H1 (cell line): ENCODE measurements around the gene SRGAP3. TPM values are rescaled to one million over a fixed set of nuclear protein-coding genes. Genes with fewer than 3 reads are reported as not detected.
A peak's percentile ranks its signal among the peaks of the same experiment; 100 is the strongest.

Source experiments
- CTCF ChIA-PET: fragments of 300-600 bp; sonication (Branson Sonifier 250); formaldehyde crosslinking; loops from one replicate; lab custom pipeline; 2021; ENCODE audit not compliant: partially characterized antibody; lab: Charles Lee
- POLR2A ChIA-PET: fragments of 300-600 bp; sonication (Branson Sonifier 250); formaldehyde crosslinking; loops from one replicate; lab custom pipeline; 2021; ENCODE audit warnings: inconsistent platforms; ENCODE audit not compliant: partially characterized antibody; lab: Charles Lee
- DNase-seq, 2 experiments: peaks; one replicate each; pipeline versions ENCODE4 v3.0.0 to v3.0.0-alpha.2; 2010 to 2022; ENCODE audit warnings: low spot score in 2 of 2, low read depth in 1 of 2, mixed read lengths in 1 of 2
- FAIRE-seq: peaks from 2 replicates; lab custom pipeline; 2011; peaks lifted over from hg19 to GRCh38; lab: Jason Lieb, UNC
- H2AFZ ChIP-seq: 2 replicates; pipeline ENCODE4 v1.8.1; 2012; ENCODE audit warnings: low read length, inconsistent platforms
- H2AK5ac ChIP-seq: 2 replicates; pipeline ENCODE4 v1.6.1; 2013; ENCODE audit warnings: low read depth, low read length
- H2BK120ac ChIP-seq: replicated peaks from 2 replicates; pipeline ENCODE3; 2013; ENCODE audit warnings: low read depth, low read length, inconsistent platforms
- H2BK12ac ChIP-seq: 2 replicates; pipeline ENCODE4 v1.6.1; 2013; ENCODE audit warnings: low read depth, low read length
- H2BK15ac ChIP-seq: 2 replicates; pipeline ENCODE4 v1.6.1; 2013; ENCODE audit warnings: low read length
- H2BK20ac ChIP-seq: 2 replicates; pipeline ENCODE4 v1.6.1; 2013; ENCODE audit warnings: low read length
- H2BK5ac ChIP-seq: 2 replicates; pipeline ENCODE4 v1.6.1; 2013; ENCODE audit warnings: low read depth, low read length
- H3K14ac ChIP-seq: 2 replicates; pipeline ENCODE4 v1.6.1; 2013; ENCODE audit warnings: inconsistent platforms; ENCODE audit not compliant: insufficient read length
- H3K18ac ChIP-seq: 2 replicates; pipeline ENCODE4 v1.6.1; 2013; ENCODE audit warnings: low read length; ENCODE audit errors: extremely low read depth
- H3K23ac ChIP-seq: 2 replicates; pipeline ENCODE4 v1.6.1; 2013; ENCODE audit warnings: inconsistent platforms; ENCODE audit not compliant: insufficient read length
- H3K23me2 ChIP-seq: 2 replicates; pipeline ENCODE4 v1.6.1; 2013; ENCODE audit warnings: low read depth, low read length
- H3K27ac ChIP-seq: 2 replicates; pipeline ENCODE4 v1.6.1; 2011; ENCODE audit warnings: low read depth, low read length, inconsistent platforms
- H3K27me3 ChIP-seq, 4 experiments: replicated peaks in 1 of 4; 1 replicate in 1 of 4; 2 replicates in 3 of 4; pipeline versions ENCODE4 v1.6.1 to v1.8.1; 2011 to 2013; ENCODE audit warnings: low read length in 3 of 4, mild to moderate bottlenecking in 3 of 4, inconsistent platforms in 2 of 4, mixed read lengths in 2 of 4, moderate library complexity in 1 of 4; ENCODE audit not compliant: control insufficient read depth in 3 of 4, insufficient read depth in 3 of 4; ENCODE audit errors: extremely low read depth in 1 of 4
- H3K36me3 ChIP-seq, 4 experiments: 2 replicates each; pipeline versions ENCODE4 v1.6.1 to v1.8.1; 2011 to 2013; ENCODE audit warnings: mild to moderate bottlenecking in 4 of 4, low read length in 3 of 4, moderate library complexity in 2 of 4, control low read depth in 1 of 4, inconsistent platforms in 1 of 4; ENCODE audit not compliant: insufficient read depth in 4 of 4, control insufficient read depth in 2 of 4
- H3K4ac ChIP-seq: replicated peaks from 2 replicates; pipeline ENCODE3; 2013; ENCODE audit warnings: low read length, low read depth, mixed read lengths, inconsistent platforms; ENCODE audit not compliant: insufficient read length
- H3K4me1 ChIP-seq, 4 experiments: replicated peaks in 1 of 4; 1 replicate in 1 of 4; 2 replicates in 3 of 4; pipeline versions ENCODE4 v1.6.1 to v1.8.1; 2011 to 2013; ENCODE audit warnings: low read length in 3 of 4, inconsistent platforms in 2 of 4, mixed read lengths in 1 of 4; ENCODE audit not compliant: insufficient read depth in 4 of 4, control insufficient read depth in 3 of 4
- H3K4me2 ChIP-seq, 2 experiments: 2 replicates each; pipeline versions ENCODE4 v1.6.1 to v1.8.1; 2011 to 2013; ENCODE audit warnings: low read depth in 2 of 2, low read length in 2 of 2, control low read depth in 1 of 2, inconsistent platforms in 1 of 2, mild to moderate bottlenecking in 1 of 2; ENCODE audit not compliant: insufficient read depth in 1 of 2
- H3K4me3 ChIP-seq, 4 experiments: fragments of 200-600, 300-600 bp in 1 of 4; sonication (generic), shearing (Covaris generic), sonication (Bioruptor Twin) in 1 of 4; 2 replicates each; pipeline versions ENCODE4 v1.5.1 to v1.8.1; 2011 to 2016; ENCODE audit warnings: low read length in 4 of 4, low read depth in 3 of 4, control low read depth in 2 of 4, inconsistent platforms in 2 of 4, mild to moderate bottlenecking in 2 of 4, mixed read lengths in 1 of 4, moderate library complexity in 1 of 4; ENCODE audit not compliant: insufficient read depth in 2 of 4; ENCODE audit errors: extremely low read depth in 1 of 4
- H3K56ac ChIP-seq: replicated peaks from 2 replicates; pipeline ENCODE3; 2013; ENCODE audit warnings: low read depth, mild to moderate bottlenecking, mixed read lengths, low read length, inconsistent platforms; ENCODE audit not compliant: insufficient read length
- H3K79me1 ChIP-seq: 2 replicates; pipeline ENCODE4 v1.6.1; 2013; ENCODE audit warnings: low read depth, low read length, control low read depth
- H3K79me2 ChIP-seq, 2 experiments: 2 replicates each; pipeline versions ENCODE4 v1.6.1 to v1.8.1; 2012 to 2013; ENCODE audit warnings: low read length in 2 of 2, mild to moderate bottlenecking in 2 of 2, inconsistent platforms in 1 of 2; ENCODE audit not compliant: insufficient read depth in 2 of 2, control insufficient read depth in 1 of 2
- H3K9ac ChIP-seq, 4 experiments: replicated peaks in 1 of 4; 1 replicate in 1 of 4; 2 replicates in 3 of 4; pipeline versions ENCODE4 v1.6.1 to v1.8.1; 2011 to 2013; ENCODE audit warnings: low read depth in 3 of 4, low read length in 3 of 4, control low read depth in 2 of 4, mild to moderate bottlenecking in 2 of 4, moderate library complexity in 2 of 4, inconsistent platforms in 1 of 4; ENCODE audit errors: extremely low read depth in 1 of 4
- H3K9me3 ChIP-seq, 2 experiments: 2 replicates each; pipeline versions ENCODE4 v1.6.1 to v1.8.1; 2012 to 2013; ENCODE audit warnings: mild to moderate bottlenecking in 2 of 2, moderate library complexity in 2 of 2, control low read depth in 1 of 2, inconsistent platforms in 1 of 2, low read depth in 1 of 2, low read length in 1 of 2, mixed read lengths in 1 of 2; ENCODE audit not compliant: insufficient read depth in 2 of 2
- H4K20me1 ChIP-seq, 2 experiments: replicated peaks in 1 of 2; 2 replicates each; pipeline versions ENCODE3 to v1.8.1; 2011 to 2013; ENCODE audit warnings: inconsistent platforms in 2 of 2, low read length in 2 of 2, mild to moderate bottlenecking in 1 of 2; ENCODE audit not compliant: insufficient read depth in 2 of 2, control insufficient read depth in 1 of 2
- H4K5ac ChIP-seq: 2 replicates; pipeline ENCODE4 v1.6.1; 2013; ENCODE audit warnings: low read length, low read depth, mixed read lengths, inconsistent platforms; ENCODE audit not compliant: insufficient read length
- H4K8ac ChIP-seq: 2 replicates; pipeline ENCODE4 v1.8.0; 2013; ENCODE audit warnings: mild to moderate bottlenecking, moderate library complexity, low read length, inconsistent platforms; ENCODE audit not compliant: insufficient read depth; ENCODE audit errors: extremely low read depth
- H4K91ac ChIP-seq: replicated peaks from 2 replicates; pipeline ENCODE3; 2013; ENCODE audit warnings: low read length, mixed read lengths, inconsistent platforms; ENCODE audit not compliant: insufficient read length
- HDAC2 ChIP-seq, 2 experiments: fragments of 300-600 bp in 1 of 2; sonication (generic) in 1 of 2; IDR thresholded peaks; 2 replicates each; pipeline ENCODE4 v1.6.1; 2011 to 2012; ENCODE audit warnings: low read depth in 2 of 2, low read length in 2 of 2, mild to moderate bottlenecking in 2 of 2, moderate library complexity in 2 of 2, borderline replicate concordance in 1 of 2, inconsistent platforms in 1 of 2
- NRF1 ChIP-seq: IDR thresholded peaks from 2 replicates; pipeline ENCODE4 v1.6.1; 2011; ENCODE audit warnings: mild to moderate bottlenecking, low read depth, low read length, improper control_type of control experiment
- RAD21 ChIP-seq, 2 experiments: IDR thresholded peaks in 1 of 2; conservative IDR thresholded peaks in 1 of 2; 2 replicates each; pipeline ENCODE4 v1.6.1; 2011; ENCODE audit warnings: low read depth in 2 of 2, low read length in 2 of 2, improper control_type of control experiment in 1 of 2, inconsistent platforms in 1 of 2, mild to moderate bottlenecking in 1 of 2, moderate library complexity in 1 of 2
- RNF2 ChIP-seq: fragments of 200-900, 300-1000 bp; sonication (generic); IDR thresholded peaks from 2 replicates; pipeline ENCODE4 v1.7.1; 2016; ENCODE audit warnings: borderline replicate concordance, low read depth, mild to moderate bottlenecking, antibody characterized with exemption, low read length; ENCODE audit not compliant: poor library complexity, severe bottlenecking; ENCODE audit errors: missing control alignments
- SUZ12 ChIP-seq: fragments of 200-600 bp; sonication (generic); IDR thresholded peaks from 2 replicates; pipeline ENCODE4 v1.6.1; 2012; ENCODE audit warnings: mild to moderate bottlenecking, inconsistent platforms, low read length, moderate library complexity, mixed read lengths
- TEAD4 ChIP-seq: IDR thresholded peaks from 2 replicates; pipeline ENCODE4 v1.6.1; 2012; ENCODE audit warnings: low read depth, low read length, inconsistent platforms, mixed read lengths
- YY1 ChIP-seq: IDR thresholded peaks from 2 replicates; pipeline ENCODE4 v1.6.1; 2011; ENCODE audit warnings: low read depth, mild to moderate bottlenecking, low read length
- WGBS, 2 experiments: shearing (Covaris generic) in 1 of 2; methylation state at CpG; one replicate each; pipeline versions ENCODE4 v1.1.6 to v1.1.7; 2013 to 2015; ENCODE audit warnings: low lambda C conversion rate in 2 of 2, mixed read lengths in 2 of 2, inconsistent platforms in 1 of 2, low coverage in 1 of 2, missing lambda C conversion rate in 1 of 2; ENCODE audit not compliant: insufficient replicate concordance in 2 of 2, insufficient coverage in 1 of 2, insufficient read length in 1 of 2; ENCODE audit errors: extremely low coverage in 1 of 2, missing lambda C conversion rate in 1 of 2; 5-methylcytosine and 5-hydroxymethylcytosine counted together
- polyA plus RNA-seq, 7 experiments: library from polyadenylated mRNA; depleted of rRNA in 3 of 7; stranded (reverse) in 5 of 7; unstranded in 2 of 7; fragments of >200 nt in 5 of 7; fragments of 200-250 nt in 2 of 7; gene quantifications; 1 replicate in 5 of 7; 2 replicates in 1 of 7; 4 replicates in 1 of 7; pipeline versions ENCODE4 v1.2.1 to v1.2.3, GENCODE V29; 2011 to 2013; ENCODE audit warnings: missing spikeins in 2 of 7, mixed read lengths in 2 of 7
- total RNA-seq: library from RNA; stranded (reverse); fragmentation: NEBNext Ultra II Directional; extraction: Animal tissue kit (Norgen Biotek cat#: 25700); gene quantifications from 2 replicates; pipeline ENCODE4 v1.2.1, GENCODE V29; 2021
- TF ChIP-seq, protein P1 (sequence below), 3 experiments: IDR thresholded peaks; 1 replicate in 2 of 3; 2 replicates in 1 of 3; pipeline versions ENCODE4 v1.5.1 to v1.6.1; 2011; ENCODE audit warnings: low read length in 3 of 3, mild to moderate bottlenecking in 3 of 3, inconsistent platforms in 2 of 3, low read depth in 1 of 3, moderate library complexity in 1 of 3; ENCODE audit not compliant: insufficient read depth in 1 of 3; ENCODE audit errors: control extremely low read depth in 1 of 3

The SRGAP3 gene
- total and polyA plus RNA-seq, 2 of the 8 experiments (the other 6 are each of a cell fraction or from before 2014, with no cell fraction given), result 5.8 to 11.4 TPM

DNA sequence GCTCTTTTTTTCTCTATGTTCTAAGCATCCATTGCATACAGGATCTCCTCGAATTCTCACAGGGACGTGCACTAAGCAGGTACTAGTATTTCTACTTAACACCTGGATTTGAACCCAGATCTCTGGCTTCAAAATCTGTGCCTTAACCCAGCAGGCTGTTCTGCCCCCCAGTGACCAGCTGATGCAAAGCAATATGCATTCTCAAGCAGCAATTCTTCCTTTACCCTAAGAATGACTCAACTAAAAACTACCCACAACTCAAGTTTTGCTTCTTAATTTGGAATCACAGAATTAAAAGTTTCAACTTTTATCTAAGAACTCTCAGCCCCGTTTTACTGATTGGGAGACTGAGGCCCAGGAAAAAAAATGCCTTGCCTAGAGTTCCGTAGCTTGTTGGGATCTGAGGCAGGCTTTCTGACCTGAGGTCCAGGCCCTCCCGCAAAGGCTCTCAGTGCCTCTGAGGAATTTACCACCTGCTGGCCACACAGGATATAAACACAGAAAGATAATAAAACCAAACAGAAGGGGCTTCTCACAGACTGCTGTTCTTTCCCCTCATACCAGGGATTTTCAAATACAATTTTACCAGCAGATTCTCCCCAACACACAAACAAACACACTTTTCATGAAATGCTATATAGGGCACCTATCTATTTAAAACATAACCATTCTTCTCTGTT is 170.7 kb downstream of the SRGAP3 start:
- no peaks in the 10 kb centered on the region for H3K79me1 ChIP-seq
- H3K23ac ChIP-seq, result no peak overlapping the region
- no peak overlapping the region for H4K8ac ChIP-seq
- no peak overlapping the region for H3K4ac ChIP-seq
- no peak overlapping the region for H3K9ac ChIP-seq
- 0 out of 8 replicates have a peak, but pooled peaks cover 0 to 5% (median 0%) of the 10 kb centered on the region in 4 experiments for H3K36me3 ChIP-seq
- H3K4me1 ChIP-seq, result peaks cover 7 to 21% (median 17%) of the 10 kb centered on the region in 4 experiments
- no peaks in the 10 kb centered on the region for H3K79me2 ChIP-seq
- no peak overlapping the region for H3K27ac ChIP-seq
- no peak overlapping the region for H3K4me3 ChIP-seq
- H2AFZ ChIP-seq, result no peak overlapping the region
- FAIRE-seq (no peak), DNase-seq (no peak)
- H3K4me2 ChIP-seq, result no peak overlapping the region
- peaks cover 9 to 14% of the 10 kb centered on the region in 2 experiments; a peak in 3 of 4 replicates for H3K9me3 ChIP-seq
- no peaks in the 10 kb centered on the region for H4K20me1 ChIP-seq
- no peak overlapping the region for H3K18ac ChIP-seq
- H2BK5ac ChIP-seq, result no peak overlapping the region
- H2BK12ac ChIP-seq, result no peak overlapping the region
- H3K56ac ChIP-seq, result no peak overlapping the region
- no peaks in the 10 kb centered on the region for H3K23me2 ChIP-seq
- no peaks in the 10 kb centered on the region for H3K27me3 ChIP-seq
- H2AK5ac ChIP-seq, result no peak overlapping the region
- no peak overlapping the region for H2BK20ac ChIP-seq
- H4K5ac ChIP-seq, result no peak overlapping the region
- WGBS, 2 experiments, result 79% methylated on average over 5 of the region's 5 CpGs; no CpG with 5 or more reads in 1 of the 2 experiments
- no peak overlapping the region for H3K14ac ChIP-seq
- no peak overlapping the region for H2BK15ac ChIP-seq
- no peak overlapping the region for H2BK120ac ChIP-seq
- H4K91ac ChIP-seq, result no peak overlapping the region
- ChIA-PET POLR2A (no interaction called here), CTCF (interaction anchor here (0.6 to 2.6 kb wide), 8 partner anchors 9 to 1007 kb away, joined by 3 to 7 read pairs (median 4); no protein-coding TSS in a partner anchor)
- TF ChIP-seq HDAC2 (IDR thresholded peaks at IDR 0.05; ENCODE audit: borderline replicate concordance in 1 of 2, low read depth in 2 of 2, low read length in 2 of 2) (0 out of 4 replicates have a peak, but pooled peaks of 1 of the 2 experiments have one; percentile 40), RNF2 (no peak), NRF1 (no peak), TEAD4 (0 out of 2 replicates have a peak, but pooled peaks have one; percentile 36), YY1 (no peak), SUZ12 (no peak), RAD21 (IDR thresholded peaks at IDR 0.05 in 1 of 2, conservative IDR thresholded peaks at IDR 0.05 in 1 of 2; ENCODE audit: low read depth in 2 of 2, low read length in 2 of 2) (peak; percentile 16 to 25; a peak in 3 of 4 replicates)
- TF ChIP-seq, protein P1, sequence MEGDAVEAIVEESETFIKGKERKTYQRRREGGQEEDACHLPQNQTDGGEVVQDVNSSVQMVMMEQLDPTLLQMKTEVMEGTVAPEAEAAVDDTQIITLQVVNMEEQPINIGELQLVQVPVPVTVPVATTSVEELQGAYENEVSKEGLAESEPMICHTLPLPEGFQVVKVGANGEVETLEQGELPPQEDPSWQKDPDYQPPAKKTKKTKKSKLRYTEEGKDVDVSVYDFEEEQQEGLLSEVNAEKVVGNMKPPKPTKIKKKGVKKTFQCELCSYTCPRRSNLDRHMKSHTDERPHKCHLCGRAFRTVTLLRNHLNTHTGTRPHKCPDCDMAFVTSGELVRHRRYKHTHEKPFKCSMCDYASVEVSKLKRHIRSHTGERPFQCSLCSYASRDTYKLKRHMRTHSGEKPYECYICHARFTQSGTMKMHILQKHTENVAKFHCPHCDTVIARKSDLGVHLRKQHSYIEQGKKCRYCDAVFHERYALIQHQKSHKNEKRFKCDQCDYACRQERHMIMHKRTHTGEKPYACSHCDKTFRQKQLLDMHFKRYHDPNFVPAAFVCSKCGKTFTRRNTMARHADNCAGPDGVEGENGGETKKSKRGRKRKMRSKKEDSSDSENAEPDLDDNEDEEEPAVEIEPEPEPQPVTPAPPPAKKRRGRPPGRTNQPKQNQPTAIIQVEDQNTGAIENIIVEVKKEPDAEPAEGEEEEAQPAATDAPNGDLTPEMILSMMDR (IDR thresholded peaks at IDR 0.05; ENCODE audit: control extremely low read depth in 1 of 3, insufficient read depth in 1 of 3, low read depth in 1 of 3, low read length in 3 of 3), result peak in 1 of 3 experiments; percentile 21; a peak in 2 of 4 replicates
